GM12874 (cell line): ENCODE results near the gene PRKAG2.

ENCODE experiments used
- TF ChIP-seq, protein P1 (sequence below): IDR thresholded peaks from 2 replicates; pipeline ENCODE4 v1.5.1; 2011; ENCODE audit warnings: low read depth, mild to moderate bottlenecking, control low read depth, low read length, moderate library complexity; ENCODE audit not compliant: insufficient read depth

The PRKAG2 gene

DNA sequence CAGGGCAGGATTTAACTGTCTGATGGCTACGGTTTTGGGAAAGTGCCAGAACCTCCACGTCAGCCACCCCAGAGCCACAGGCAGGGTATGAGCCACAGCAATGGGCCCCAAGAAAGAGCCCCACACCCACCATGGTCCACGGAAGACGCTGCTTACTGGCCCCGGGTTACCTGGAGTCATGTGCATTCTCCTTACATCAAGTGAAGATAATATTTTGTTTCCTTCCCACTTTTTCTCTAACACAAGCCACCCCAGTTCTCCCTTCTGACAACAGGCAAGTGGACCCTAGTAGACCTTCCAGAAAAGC lies 67.1 kb downstream of the PRKAG2 start:
- TF ChIP-seq, protein P1, sequence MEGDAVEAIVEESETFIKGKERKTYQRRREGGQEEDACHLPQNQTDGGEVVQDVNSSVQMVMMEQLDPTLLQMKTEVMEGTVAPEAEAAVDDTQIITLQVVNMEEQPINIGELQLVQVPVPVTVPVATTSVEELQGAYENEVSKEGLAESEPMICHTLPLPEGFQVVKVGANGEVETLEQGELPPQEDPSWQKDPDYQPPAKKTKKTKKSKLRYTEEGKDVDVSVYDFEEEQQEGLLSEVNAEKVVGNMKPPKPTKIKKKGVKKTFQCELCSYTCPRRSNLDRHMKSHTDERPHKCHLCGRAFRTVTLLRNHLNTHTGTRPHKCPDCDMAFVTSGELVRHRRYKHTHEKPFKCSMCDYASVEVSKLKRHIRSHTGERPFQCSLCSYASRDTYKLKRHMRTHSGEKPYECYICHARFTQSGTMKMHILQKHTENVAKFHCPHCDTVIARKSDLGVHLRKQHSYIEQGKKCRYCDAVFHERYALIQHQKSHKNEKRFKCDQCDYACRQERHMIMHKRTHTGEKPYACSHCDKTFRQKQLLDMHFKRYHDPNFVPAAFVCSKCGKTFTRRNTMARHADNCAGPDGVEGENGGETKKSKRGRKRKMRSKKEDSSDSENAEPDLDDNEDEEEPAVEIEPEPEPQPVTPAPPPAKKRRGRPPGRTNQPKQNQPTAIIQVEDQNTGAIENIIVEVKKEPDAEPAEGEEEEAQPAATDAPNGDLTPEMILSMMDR, result no peak

DNA sequence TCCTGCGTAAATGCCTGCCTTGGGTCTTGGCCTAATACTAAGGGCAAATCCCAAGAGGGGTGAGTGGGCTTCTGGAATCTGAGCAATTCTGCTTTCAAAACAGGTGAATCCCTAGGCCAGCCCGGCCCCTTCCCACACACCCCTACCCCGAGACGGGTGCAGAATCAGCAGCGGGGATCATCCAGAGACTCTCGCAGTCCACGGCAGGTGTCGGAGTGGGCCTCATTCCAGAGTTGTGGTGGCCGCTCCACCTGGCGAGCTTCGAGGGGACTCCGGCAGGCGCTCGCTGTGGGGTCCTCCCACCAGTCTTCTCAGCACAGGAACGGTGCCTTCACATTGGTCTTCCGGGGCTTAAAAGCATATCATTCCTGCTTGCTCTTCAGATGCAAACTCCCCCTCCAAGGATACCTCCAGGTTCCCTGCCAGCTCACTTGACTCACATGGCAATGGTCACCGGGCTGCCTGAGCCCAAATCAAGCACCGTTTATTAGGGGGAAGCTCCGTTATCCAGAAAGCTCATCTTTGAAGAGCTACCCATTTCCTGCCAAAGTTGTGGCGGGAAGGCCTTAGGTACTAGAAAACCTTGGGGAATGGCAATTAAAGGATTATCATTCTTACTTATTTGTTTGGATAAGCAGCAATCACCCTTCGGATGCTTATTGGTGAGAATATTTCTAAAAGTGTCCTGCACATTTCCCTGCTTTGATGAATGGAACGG lies 67.6 kb downstream of the PRKAG2 start:
- TF ChIP-seq, protein P1, result no peak

- TF ChIP-seq, protein P1, result no peak
Measured at GRCh38 chr7:151808400-151809145, 68.3 kb downstream of the PRKAG2 start.

DNA sequence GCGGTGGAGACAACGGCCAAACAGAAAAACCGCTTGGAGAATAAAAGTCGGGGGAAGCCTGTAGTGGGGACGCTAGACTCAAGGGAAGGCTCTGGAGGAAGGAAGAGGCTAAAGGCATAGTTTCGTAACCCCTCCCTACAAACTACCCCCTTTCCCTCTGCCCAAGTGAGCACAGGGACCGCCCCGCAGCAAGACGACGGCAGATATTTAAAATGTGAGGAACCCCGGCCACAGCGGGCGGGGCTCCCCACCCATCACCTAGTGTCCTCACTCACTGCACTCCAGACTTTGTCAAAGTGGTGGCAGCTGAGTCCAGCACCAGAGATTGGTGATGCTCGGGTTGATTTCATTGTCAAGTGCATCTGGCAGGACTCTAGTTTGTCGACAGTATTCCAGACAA lies 69.1 kb downstream of the PRKAG2 start:
- TF ChIP-seq, protein P1, result no peak

DNA sequence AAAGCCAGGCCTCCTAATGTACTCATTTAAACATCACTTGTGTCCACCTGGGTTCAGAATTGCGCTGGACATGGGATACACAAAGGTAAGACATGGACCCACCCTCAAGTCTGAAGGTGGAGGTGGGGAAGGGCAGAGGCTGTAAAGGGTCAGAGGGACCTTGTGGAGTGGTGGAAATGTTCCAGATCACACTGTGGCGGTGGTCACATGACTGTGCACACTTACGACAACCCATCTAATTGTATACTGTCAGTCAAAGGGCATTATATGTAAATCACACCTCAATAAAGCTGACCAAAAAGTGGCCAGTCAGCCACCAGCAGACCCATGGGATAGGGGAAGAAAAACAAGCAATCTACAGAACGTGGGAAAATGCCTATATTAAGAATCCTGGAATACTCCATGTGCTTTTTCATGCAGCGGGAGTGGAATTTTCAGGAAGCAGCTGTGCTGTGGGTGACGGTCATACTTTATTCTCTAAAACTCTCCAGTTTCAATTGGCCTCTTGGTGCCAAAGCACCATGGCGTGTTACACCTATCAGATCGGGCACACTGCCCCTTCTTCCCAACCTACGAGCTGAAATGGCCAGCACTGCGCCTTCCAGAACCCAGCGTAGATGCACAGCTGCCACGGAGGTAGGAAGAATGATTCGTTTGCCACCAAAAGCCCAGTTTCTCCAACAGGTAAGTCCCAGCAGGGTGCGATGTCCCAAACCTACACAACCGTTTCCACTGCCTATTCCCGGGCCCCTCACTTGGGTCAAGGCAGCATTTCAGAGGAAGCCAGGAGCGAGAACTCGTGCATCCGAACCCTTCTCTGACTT lies 69.8 kb downstream of the PRKAG2 start:
- TF ChIP-seq, protein P1, result no peak

DNA sequence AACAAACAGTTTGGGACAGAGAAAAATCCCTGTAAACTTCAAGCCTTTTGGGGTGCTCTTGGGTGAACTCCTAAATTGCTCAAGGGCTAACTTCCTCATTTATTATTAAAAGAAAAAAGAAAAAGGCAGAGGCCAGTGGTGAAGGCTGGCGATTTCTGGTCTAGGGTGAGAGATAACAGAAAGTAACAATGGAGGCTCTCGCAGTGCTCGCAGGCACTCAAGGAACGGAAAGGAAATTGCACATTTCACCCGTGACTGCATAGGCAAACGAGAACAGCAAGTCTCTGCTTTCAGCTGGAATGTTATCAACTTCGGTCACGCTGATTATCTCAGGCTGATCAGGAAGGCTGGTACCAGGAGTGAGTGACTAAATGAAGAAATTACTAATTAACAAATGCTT lies 70.7 kb downstream of the PRKAG2 start:
- TF ChIP-seq, protein P1, result no peak

GRCh38 chr7:151805191-151805590 lies 71.7 kb downstream of the PRKAG2 start:
- TF ChIP-seq, protein P1, result no peak
